HFF-Myc (cell line): Measurements from ENCODE around the gene ROBO2.
A peak's percentile ranks its signal among the peaks of the same experiment; 100 is the strongest.

ENCODE experiments used
- DNase-seq: peaks from one replicate; pipeline ENCODE4 v3.0.0-alpha.2; 2011; ENCODE audit warnings: low read depth; ENCODE audit errors: extremely low read depth
- H3K4me3 ChIP-seq: replicated peaks from 2 replicates; pipeline ENCODE4 v1.5.1; 2011; ENCODE audit warnings: low read depth, mild to moderate bottlenecking, control low read depth, low read length
- CTCF ChIP-seq: IDR thresholded peaks from 2 replicates; pipeline ENCODE4 v1.5.1; 2012; ENCODE audit warnings: mild to moderate bottlenecking, low read depth, low read length, control low read depth; ENCODE audit errors: missing control alignments

ROBO2 gene

DNA sequence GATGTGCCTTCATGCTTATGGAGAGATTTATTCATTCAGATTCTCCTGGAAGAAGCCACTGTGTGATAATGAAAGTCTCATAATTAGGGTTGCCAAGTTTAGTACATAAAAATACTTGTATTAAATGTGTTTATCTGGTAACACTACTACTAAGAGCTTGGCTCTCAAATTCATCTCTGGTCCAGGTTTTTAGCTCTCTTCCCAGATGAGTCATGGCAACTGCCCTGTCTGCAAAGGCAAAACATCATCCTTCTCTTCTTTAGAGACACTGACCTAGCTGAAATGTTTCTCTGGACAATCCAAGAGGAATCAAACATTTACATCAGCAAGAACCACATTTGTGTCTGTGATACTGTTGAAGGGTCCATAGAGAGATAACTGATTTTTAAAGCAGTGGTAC lies 269.6 kb downstream of the ROBO2 start:
- DNase-seq = no peak
- H3K4me3 ChIP-seq = no peak overlapping the region
- TF ChIP-seq CTCF = no peak

DNA sequence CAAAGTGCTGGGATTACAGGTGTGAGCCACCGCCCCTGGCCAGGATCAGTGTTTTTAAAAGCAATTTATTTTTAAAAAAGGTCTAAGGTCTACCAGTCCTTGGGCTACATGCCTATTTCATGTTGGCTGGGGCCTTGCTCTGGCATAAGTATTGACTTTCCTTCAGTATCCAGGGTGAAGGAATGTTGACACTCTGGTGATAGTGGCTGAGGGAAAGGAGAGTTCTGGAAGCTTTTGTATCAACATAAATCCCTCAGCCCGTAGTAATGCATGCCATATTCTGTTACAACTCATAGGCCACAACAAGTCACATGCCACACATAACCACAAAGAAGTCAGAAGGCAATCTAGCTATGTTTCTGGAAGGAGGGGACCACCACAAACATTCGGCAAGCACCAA lies 273.9 kb downstream of the ROBO2 start:
- no peak for TF ChIP-seq CTCF
- DNase-seq = no peak
- no peak overlapping the region for H3K4me3 ChIP-seq

DNA sequence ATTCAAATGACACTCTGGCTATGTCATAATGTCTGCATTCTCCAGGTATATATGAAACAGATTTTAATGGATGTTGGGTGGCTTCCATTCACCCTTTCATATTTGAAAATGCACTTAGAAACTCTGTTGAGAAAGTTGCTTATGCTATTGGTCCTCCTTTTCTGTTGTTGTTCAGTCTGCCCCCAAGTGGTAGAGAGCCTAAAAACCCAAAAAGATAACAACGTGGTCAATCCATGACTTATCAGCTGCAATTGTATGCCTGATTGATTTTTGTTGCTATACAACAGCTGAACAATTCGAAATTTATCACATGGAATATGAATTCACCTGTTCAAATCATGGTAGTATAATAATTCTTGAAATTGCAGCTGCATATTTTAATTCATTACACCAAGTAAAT lies 279.8 kb downstream of the ROBO2 start:
- DNase-seq = no peak
- TF ChIP-seq CTCF = no peak
- H3K4me3 ChIP-seq = no peak overlapping the region

DNA sequence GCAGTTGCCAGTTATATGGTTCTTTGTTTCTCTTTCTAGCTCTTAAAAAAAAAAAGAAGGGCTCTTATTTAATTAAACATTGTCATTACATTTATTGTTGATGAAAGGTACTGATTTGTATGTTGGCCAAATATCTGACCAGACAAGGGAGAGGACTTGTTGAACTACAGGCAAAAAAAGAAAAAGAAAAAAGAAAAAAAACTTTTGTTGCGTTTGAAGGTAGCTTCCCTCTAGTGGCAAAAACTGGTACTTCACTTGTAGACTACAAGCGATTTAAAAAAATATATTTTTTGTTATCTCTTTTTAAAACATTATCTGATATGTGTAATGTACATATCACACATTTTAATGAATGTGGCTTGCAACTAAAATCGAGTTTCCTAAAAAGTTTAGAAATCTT lies 280.6 kb downstream of the ROBO2 start:
- no peak for DNase-seq
- no peak overlapping the region for H3K4me3 ChIP-seq
- peak; percentile 54 for TF ChIP-seq CTCF

DNA sequence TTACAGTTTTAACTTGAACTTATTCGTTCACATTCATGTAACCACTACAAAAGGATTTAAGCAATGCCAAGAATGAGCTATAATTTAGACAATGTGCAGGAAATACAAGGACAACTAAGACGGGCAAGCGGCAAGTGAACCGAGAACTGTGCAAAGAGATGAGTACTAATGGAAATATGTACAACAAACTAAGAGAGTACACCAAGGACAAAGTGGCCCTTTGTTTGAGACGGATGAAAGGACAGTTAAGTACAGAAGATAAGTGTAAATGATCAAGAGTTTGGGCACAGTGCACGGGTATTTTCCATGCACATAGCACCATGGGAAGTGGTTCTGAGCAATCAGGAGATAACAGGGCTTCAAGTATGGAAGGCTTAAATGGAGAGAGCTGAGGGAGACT lies 281.7 kb downstream of the ROBO2 start:
- no peak overlapping the region for H3K4me3 ChIP-seq
- DNase-seq = no peak
- TF ChIP-seq CTCF = no peak

GRCh38 chr3:77323626-77324025 lies 283.7 kb downstream of the ROBO2 start:
- H3K4me3 ChIP-seq = no peak overlapping the region
- no peak for TF ChIP-seq CTCF
- no peak for DNase-seq

GRCh38 chr3:77324105-77324504 lies 284.2 kb downstream of the ROBO2 start:
- no peak for TF ChIP-seq CTCF
- no peak for DNase-seq
- H3K4me3 ChIP-seq = no peak overlapping the region
